ENCODE data around the gene RAB40AL. TPM values are rescaled to one million over a fixed set of nuclear protein-coding genes. Genes with fewer than 3 reads are reported as not detected.
"Not testable (repeated sequence)": the region's sequence is repeated elsewhere in the genome, so short reads cannot be mapped to it uniquely, and the experiment has no call there.

RAB40AL gene
- 1.6 TPM for total RNA-seq

- not testable (repeated sequence) for ATAC-seq; DNase-seq (ENCODE audit: low spot score)
- intact Hi-C loops (cut with DNase I) = loop anchor here (5.0 kb wide), 1 partner anchor 85 kb away; no protein-coding TSS in a partner anchor
Observed at GRCh38 chrX:102936972-102937371, at the start of gene RAB40AL. RAB40AL (plus strand) TSS chrX:102937272; CDS start chrX:102937319, 47 bp downstream.

DNA sequence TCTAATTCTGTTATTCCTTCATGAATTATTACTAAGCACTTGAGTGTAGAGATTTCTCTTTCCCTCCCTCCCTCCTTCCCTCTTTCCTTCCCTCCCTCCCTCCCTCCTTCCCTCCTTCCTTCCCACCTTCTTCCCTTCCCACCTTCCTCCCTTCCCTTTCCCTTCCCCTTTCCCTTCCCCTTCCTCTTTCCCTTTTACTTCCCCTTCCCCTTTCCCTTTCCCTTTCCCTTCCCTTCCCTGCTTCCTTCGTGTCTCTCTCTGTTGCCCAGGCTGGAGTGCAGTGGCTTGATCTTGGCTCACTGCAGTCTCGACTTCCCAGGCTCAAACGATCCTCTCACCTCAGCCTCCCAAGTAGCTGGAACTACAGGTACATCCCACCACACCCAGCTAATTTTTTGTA, 49.4 kb upstream of the RAB40AL start:
- DNase-seq (ENCODE audit: low spot score) = no peak
- intact Hi-C loops (cut with DNase I) = no loop called here
- no peak for ATAC-seq

- ATAC-seq (no peak), DNase-seq (ENCODE audit: low spot score) (no peak)
- intact Hi-C loops (cut with DNase I) = no loop called here
Observed at GRCh38 chrX:102892103-102892502, 45.0 kb upstream of the RAB40AL start.

- DNase-seq (ENCODE audit: low spot score) (peak; percentile 76), ATAC-seq (peak; percentile 57)
- intact Hi-C loops (cut with DNase I) = no loop called here
Observed at GRCh38 chrX:102899940-102900916, 36.8 kb upstream of the RAB40AL start.

GRCh38 chrX:102902355-102902754, 34.7 kb upstream of the RAB40AL start:
- no peak for ATAC-seq
- DNase-seq (ENCODE audit: low spot score) = no peak
- intact Hi-C loops (cut with DNase I) = no loop called here

GRCh38 chrX:102930990-102931756, 5.9 kb upstream of the RAB40AL start:
- intact Hi-C loops (cut with DNase I) = no loop called here
- ATAC-seq = no peak
- no peak for DNase-seq (ENCODE audit: low spot score)

GRCh38 chrX:102934624-102935023, 2.4 kb upstream of the RAB40AL start:
- DNase-seq (ENCODE audit: low spot score) (no peak), ATAC-seq (no peak)
- intact Hi-C loops (cut with DNase I) = loop anchor here (5.0 kb wide), 1 partner anchor 88 kb away; no protein-coding TSS in a partner anchor

DNA sequence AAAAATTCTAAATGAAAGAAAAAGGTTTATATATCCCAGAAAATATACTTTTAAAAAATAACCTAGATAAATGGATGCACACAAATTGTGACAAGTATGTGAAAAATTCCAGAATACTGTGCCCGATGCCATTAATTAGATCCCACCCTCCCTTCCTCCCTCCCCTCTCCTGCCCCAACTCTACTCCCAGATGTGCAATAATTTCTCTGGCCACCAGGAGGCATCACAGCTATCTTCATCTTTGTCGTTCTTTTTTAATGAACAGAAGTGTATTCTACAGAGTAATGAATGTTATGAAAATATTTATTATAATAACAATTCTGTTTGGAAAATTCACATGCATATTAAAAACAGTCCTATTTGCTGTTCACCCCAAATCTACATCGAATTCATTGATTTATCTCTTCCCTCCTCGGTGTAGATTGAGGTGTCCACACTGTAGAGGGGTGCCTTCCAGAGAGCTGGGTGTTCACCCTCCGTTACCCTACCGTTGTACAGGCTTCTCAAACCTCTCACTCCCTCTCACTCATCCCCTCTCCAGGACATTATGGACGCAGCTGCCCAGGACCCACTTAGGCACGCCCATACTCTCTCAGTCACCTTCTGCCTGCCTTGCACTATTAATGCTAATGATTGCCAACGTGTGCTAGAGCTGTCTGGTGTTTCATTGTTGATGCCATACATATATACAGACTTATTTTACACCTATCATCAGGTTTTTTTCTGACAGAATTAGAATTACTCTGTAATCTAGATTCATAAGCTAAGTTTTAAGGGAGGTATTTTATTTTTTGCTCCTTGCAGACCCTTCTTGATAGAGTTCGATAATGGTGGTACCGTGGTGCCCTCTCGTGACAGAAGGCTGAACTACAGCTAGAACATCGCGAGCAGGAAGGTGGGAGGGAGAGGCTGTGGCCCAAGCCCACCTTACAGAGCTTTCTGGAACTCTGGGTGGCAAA, 14.1 kb downstream of the RAB40AL start:
- intact Hi-C loops (cut with DNase I) = no loop called here
- ATAC-seq (peak; percentile 41), DNase-seq (ENCODE audit: low spot score) (peak; percentile 66)

GRCh38 chrX:102957751-102958150, 20.7 kb downstream of the RAB40AL start:
- ATAC-seq (no peak), DNase-seq (ENCODE audit: low spot score) (no peak)
- intact Hi-C loops (cut with DNase I) = no loop called here

- intact Hi-C loops (cut with DNase I) = no loop called here
- DNase-seq (ENCODE audit: low spot score) (no peak), ATAC-seq (no peak)
Observed at GRCh38 chrX:102958794-102959193, 21.7 kb downstream of the RAB40AL start.

DNA sequence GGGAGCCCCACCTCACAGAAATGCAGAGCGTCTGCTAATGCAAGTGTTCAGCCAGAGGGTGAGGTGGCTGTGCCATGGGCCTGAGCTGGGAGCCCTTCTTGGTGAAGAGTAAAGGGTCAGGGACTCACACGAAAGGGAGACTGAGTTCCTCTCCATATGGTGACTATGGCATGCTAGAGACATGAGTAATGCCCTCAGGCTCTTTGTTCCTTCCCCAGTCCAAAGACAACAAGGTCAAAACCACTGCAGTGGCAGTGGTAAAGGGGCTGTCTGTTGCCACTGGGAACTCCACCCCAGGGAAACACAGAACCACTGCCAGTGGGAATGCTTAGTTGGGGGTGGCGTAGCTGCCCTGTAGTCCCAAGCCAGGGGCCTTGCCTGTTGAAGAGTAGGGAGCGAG, 22.4 kb downstream of the RAB40AL start:
- intact Hi-C loops (cut with DNase I) = no loop called here
- DNase-seq (ENCODE audit: low spot score) (no peak), ATAC-seq (no peak)

- no peak for DNase-seq (ENCODE audit: low spot score)
Observed at GRCh38 chrX:102963955-102964354, 26.9 kb downstream of the RAB40AL start.

DNA sequence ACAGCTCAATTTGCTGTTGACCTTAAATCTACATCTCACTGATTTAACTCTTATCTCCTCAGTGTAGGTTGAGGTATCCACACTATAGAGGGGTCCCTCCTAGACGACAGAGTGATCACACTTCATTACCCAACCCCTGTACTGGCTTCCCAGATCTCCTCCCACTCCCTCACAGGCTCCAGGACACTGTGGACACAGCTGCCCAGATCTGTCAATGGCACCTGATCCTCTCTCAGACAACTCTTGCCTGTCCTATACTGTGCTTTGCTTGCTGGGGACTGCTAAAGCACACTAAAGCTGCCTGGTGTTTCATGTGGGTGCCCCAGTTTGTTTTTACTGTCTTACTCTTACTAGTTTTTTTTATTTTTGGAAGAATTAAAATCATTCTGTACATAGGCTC, 27.9 kb downstream of the RAB40AL start:
- ATAC-seq (no peak), DNase-seq (ENCODE audit: low spot score) (no peak)
- intact Hi-C loops (cut with DNase I) = no loop called here

More at GRCh38 chrX:102963955-102964354, 26.9 kb downstream of the RAB40AL start:
- no peak for ATAC-seq
- intact Hi-C loops (cut with DNase I) = no loop called here

DNA sequence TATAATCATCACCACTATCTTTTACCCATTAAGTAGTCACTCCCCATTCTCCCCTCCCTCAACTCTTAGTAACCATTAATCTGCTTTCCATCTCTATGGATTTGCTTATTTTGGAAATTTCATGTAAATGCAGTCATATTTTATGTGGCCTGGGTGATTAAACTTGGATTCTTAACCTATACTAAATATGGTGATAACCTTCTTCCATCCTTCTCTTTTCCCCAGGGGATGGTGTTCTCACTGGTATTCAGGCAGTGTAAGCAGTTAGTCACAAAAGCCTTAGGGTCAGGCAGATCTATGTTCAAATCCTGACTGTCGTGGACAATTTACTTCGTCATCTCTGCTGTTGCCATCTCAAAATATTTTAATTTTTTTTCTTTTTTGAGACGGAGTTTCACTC, 29.6 kb downstream of the RAB40AL start:
- intact Hi-C loops (cut with DNase I) = no loop called here
- DNase-seq (ENCODE audit: low spot score) (no peak), ATAC-seq (no peak)

- intact Hi-C loops (cut with DNase I) = no loop called here
- ATAC-seq = no peak
- no peak for DNase-seq (ENCODE audit: low spot score)
Observed at GRCh38 chrX:102968216-102968615, 31.1 kb downstream of the RAB40AL start.

GRCh38 chrX:102971536-102971935, 34.5 kb downstream of the RAB40AL start:
- DNase-seq (ENCODE audit: low spot score); ATAC-seq; intact Hi-C loops (cut with DNase I): not testable (repeated sequence)

GRCh38 chrX:102975016-102975415, 37.9 kb downstream of the RAB40AL start:
- ATAC-seq = no peak
- DNase-seq (ENCODE audit: low spot score) = no peak
- intact Hi-C loops (cut with DNase I) = no loop called here

DNA sequence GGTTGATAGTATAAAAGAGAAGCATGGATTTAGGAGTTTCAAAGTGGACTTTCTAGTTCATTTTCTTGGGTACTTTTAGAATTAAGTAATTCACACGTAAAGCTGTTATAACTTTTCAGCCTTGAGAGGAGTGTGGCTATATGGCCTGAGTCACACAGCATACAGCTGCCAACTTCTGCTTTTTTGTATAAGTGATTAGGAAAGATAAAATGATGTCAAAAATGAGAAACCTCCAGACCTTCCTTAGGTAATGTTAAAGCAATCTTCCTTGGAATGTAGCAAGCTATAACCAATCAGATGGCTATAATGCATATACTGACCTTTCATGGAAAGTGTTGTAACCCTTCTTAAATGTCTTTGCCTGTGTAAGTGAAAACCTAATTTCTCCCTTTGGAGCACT, 39.2 kb downstream of the RAB40AL start:
- ATAC-seq (no peak), DNase-seq (ENCODE audit: low spot score) (no peak)
- intact Hi-C loops (cut with DNase I) = no loop called here

Measured in sciatic nerve (tissue), 2 donors.